K562 (cell line): ENCODE measurements around the gene VGLL3. TPM values are rescaled to one million over a fixed set of nuclear protein-coding genes. Genes with fewer than 3 reads are reported as not detected.

ENCODE experiments used
- ATAC-seq: fragments of 200-7000 bp; cut with Tn5 transposase; 3 replicates; pipeline ENCODE4 v1.9.1; 2020; ENCODE audit warnings: moderate library complexity
- BruUV-seq: library from RNA; stranded (reverse); fragments of 400-500 nt; replicated peaks from 2 replicates; lab custom pipeline; 2021; lab: Mats Ljungman, UMichigan
- CTCF ChIA-PET: fragments of 300-600 bp; formaldehyde crosslinking; extraction: SDS; loops from one replicate; lab custom pipeline; 2021; ENCODE audit warnings: low intra/inter-chr PET ratio; lab: Yijun Ruan, JAX
- POLR2A ChIA-PET: fragments of 300-600, 350-650 bp; sonication (Branson Sonifier 250); formaldehyde crosslinking; extraction: SDS; loops from one replicate; lab custom pipeline; 2021; ENCODE audit warnings: antibody characterized with exemption, inconsistent platforms; lab: Yijun Ruan, JAX
- DNase-seq, 4 experiments: peaks; one replicate each; pipeline versions ENCODE4 v3.0.0 to v3.0.0-alpha.2; 2011 to 2018; ENCODE audit warnings: low spot score in 3 of 4, mixed read lengths in 3 of 4; ENCODE audit errors: extremely low read depth in 1 of 4
- FAIRE-seq: peaks from 2 replicates; lab custom pipeline; 2011; peaks lifted over from hg19 to GRCh38; lab: Jason Lieb, UNC
- H2AFZ ChIP-seq: 2 replicates; pipeline ENCODE4 v1.6.0; 2011; ENCODE audit warnings: low read depth, low read length, control low read depth, inconsistent platforms
- H3K27ac ChIP-seq: fragments of 200-600 bp; 3 replicates; pipeline ENCODE4 v1.8.0; 2011; ENCODE audit warnings: low read depth, mild to moderate bottlenecking, control low read depth, inconsistent platforms, low read length, moderate library complexity, mixed read lengths; ENCODE audit errors: extremely low read depth
- H3K27me3 ChIP-seq, 2 experiments: fragments of 300-600 bp in 1 of 2; 2 replicates in 1 of 2; 3 replicates in 1 of 2; pipeline versions ENCODE4 v1.6.0 to v1.8.0; 2011; ENCODE audit warnings: inconsistent platforms in 2 of 2, low read length in 2 of 2, mild to moderate bottlenecking in 1 of 2, mixed read lengths in 1 of 2, moderate library complexity in 1 of 2; ENCODE audit not compliant: control insufficient read depth in 2 of 2, insufficient read depth in 2 of 2
- H3K36me3 ChIP-seq: fragments of 300-600 bp; 3 replicates; pipeline ENCODE4 v1.8.0; 2011; ENCODE audit warnings: mild to moderate bottlenecking, low read length, inconsistent platforms; ENCODE audit not compliant: control insufficient read depth, insufficient read depth
- H3K4me1 ChIP-seq, 2 experiments: fragments of 200-600 bp in 1 of 2; replicated peaks in 1 of 2; 2 replicates in 1 of 2; 3 replicates in 1 of 2; pipeline versions ENCODE4 v1.5.1 to v1.8.0; 2011; ENCODE audit warnings: inconsistent platforms in 2 of 2, low read length in 2 of 2, mild to moderate bottlenecking in 1 of 2, mixed read lengths in 1 of 2, moderate library complexity in 1 of 2; ENCODE audit not compliant: control insufficient read depth in 2 of 2, insufficient read depth in 2 of 2
- H3K4me2 ChIP-seq: 2 replicates; pipeline ENCODE4 v1.6.1; 2011; ENCODE audit warnings: low read length, control low read depth, inconsistent platforms, mixed read lengths; ENCODE audit not compliant: insufficient read depth
- H3K4me3 ChIP-seq: fragments of 200-600 bp; sonication (generic), shearing (Covaris generic); 2 replicates; pipeline ENCODE4 v1.5.1; 2016; ENCODE audit warnings: control low read depth, inconsistent platforms
- H3K79me2 ChIP-seq: fragments of 200-600 bp; 3 replicates; pipeline ENCODE4 v1.8.0; 2011; ENCODE audit warnings: low read length, inconsistent platforms; ENCODE audit not compliant: control insufficient read depth, insufficient read depth
- H3K9ac ChIP-seq, 2 experiments: 2 replicates each; pipeline versions ENCODE4 v1.6.0 to v1.6.1; 2011; ENCODE audit warnings: low read depth in 2 of 2, low read length in 2 of 2, control low read depth in 1 of 2, inconsistent platforms in 1 of 2, mild to moderate bottlenecking in 1 of 2, mixed read lengths in 1 of 2; ENCODE audit not compliant: insufficient read depth in 1 of 2
- H3K9me1 ChIP-seq: one replicate; pipeline ENCODE4 v1.6.0; 2011; ENCODE audit warnings: inconsistent platforms, mild to moderate bottlenecking, low read length, moderate library complexity; ENCODE audit not compliant: control insufficient read depth, insufficient read depth
- H3K9me3 ChIP-seq: replicated peaks from 2 replicates; pipeline ENCODE4 v1.5.1; 2011; ENCODE audit warnings: low read depth, low read length, inconsistent platforms; ENCODE audit not compliant: control insufficient read depth, insufficient read depth
- H4K20me1 ChIP-seq: replicated peaks from 2 replicates; pipeline ENCODE4 v1.6.1; 2011; ENCODE audit warnings: low read length, inconsistent platforms, mixed read lengths; ENCODE audit not compliant: control insufficient read depth, insufficient read depth
- BACH1 ChIP-seq: fragments of 200-800 bp; sonication (Bioruptor generic); IDR thresholded peaks from 2 replicates; pipeline ENCODE4 v1.6.1; 2016; ENCODE audit warnings: missing genetic modification characterization, missing compliant biosample characterization
- ERF ChIP-seq: fragments of 450-650 bp; formaldehyde crosslinking; IDR thresholded peaks from 2 replicates; pipeline ENCODE4 v1.4.0; 2020; ENCODE audit warnings: mild to moderate bottlenecking, mixed read lengths
- HNRNPUL1 ChIP-seq: fragments of 200-400 bp; formaldehyde crosslinking; IDR thresholded peaks from 2 replicates; pipeline ENCODE4 v1.6.1; 2017; ENCODE audit warnings: low read length
- NCOA6 ChIP-seq: fragments of 450-650 bp; IDR thresholded peaks from 2 replicates; pipeline ENCODE4 v1.6.1; 2017; ENCODE audit warnings: mild to moderate bottlenecking
- NFE2 ChIP-seq: IDR thresholded peaks from 2 replicates; pipeline ENCODE4 v1.6.1; 2014; ENCODE audit warnings: antibody characterized with exemption, low read depth
- NFRKB ChIP-seq: fragments of 450-650 bp; IDR thresholded peaks from 2 replicates; pipeline ENCODE4 v1.6.1; 2016; ENCODE audit warnings: low read depth
- POLR2G ChIP-seq: fragments of 200-400 bp; formaldehyde crosslinking; IDR thresholded peaks from 2 replicates; pipeline ENCODE4 v1.6.1; 2017; ENCODE audit warnings: low read depth, mild to moderate bottlenecking, antibody characterized with exemption, low read length, moderate library complexity
- PYGO2 ChIP-seq: fragments of 450-650 bp; IDR thresholded peaks from 2 replicates; pipeline ENCODE4 v1.6.1; 2016; ENCODE audit warnings: mild to moderate bottlenecking, missing genetic modification characterization, moderate library complexity, missing compliant biosample characterization
- RAD21 ChIP-seq, 2 experiments: fragments of 250-450 bp in 1 of 2; fragments of 450-650 bp in 1 of 2; sonication (Bioruptor Pico) in 1 of 2; formaldehyde crosslinking in 1 of 2; IDR thresholded peaks in 1 of 2; conservative IDR thresholded peaks in 1 of 2; 2 replicates each; pipeline versions ENCODE4 v1.4.0 to v1.8.0; 2020 to 2022; ENCODE audit warnings: mild to moderate bottlenecking in 2 of 2, moderate library complexity in 1 of 2
- SP1 ChIP-seq: sonication (generic); formaldehyde crosslinking; IDR thresholded peaks from 2 replicates; pipeline ENCODE4 v1.8.1; 2022; ENCODE audit warnings: mild to moderate bottlenecking, missing genetic modification reagents
- TAF15 ChIP-seq: fragments of 200-400 bp; formaldehyde crosslinking; IDR thresholded peaks from 2 replicates; pipeline ENCODE4 v1.6.1; 2017; ENCODE audit warnings: mild to moderate bottlenecking, low read depth, low read length, moderate library complexity
- TCFL5 ChIP-seq: fragments of 250-450 bp; sonication (Bioruptor Pico); conservative IDR thresholded peaks from 2 replicates; pipeline ENCODE4 v1.6.1; 2021; ENCODE audit warnings: mild to moderate bottlenecking, moderate library complexity, matching md5 sums
- ZBED1 ChIP-seq: IDR thresholded peaks from 2 replicates; pipeline ENCODE4 v1.6.1; 2014
- WGBS: fragments of 100-300 bp; shearing (Covaris generic); methylation state at CpG from one replicate; pipeline ENCODE4 v1.1.6; 2016; ENCODE audit warnings: low coverage, mixed read lengths; ENCODE audit not compliant: insufficient coverage; ENCODE audit errors: missing lambda C conversion rate; 5-methylcytosine and 5-hydroxymethylcytosine counted together
- in situ Hi-C: fragments of 300-500 bp; cut with MboI; formaldehyde crosslinking; loops from 4 replicates; pipeline ENCODE4 v1.15.0; 2018; ENCODE audit warnings: inconsistent platforms, mixed read lengths
- intact Hi-C: fragments of 100-400 bp; cut with micrococcal nuclease; formaldehyde crosslinking; loops from 2 replicates; pipeline ENCODE4 v1.14.2; 2022
- polyA plus RNA-seq, 8 experiments: library from polyadenylated mRNA; depleted of rRNA in 4 of 8; stranded (reverse) in 5 of 8; unstranded in 3 of 8; fragments of >200 nt; fragmentation: Nextera tagmentation in 2 of 8; fragmentation: Illumina TruSeq in 1 of 8; extraction: Ambion mirVana in 2 of 8; extraction: Trizol in 1 of 8; gene quantifications; 2 replicates each; pipeline versions ENCODE4 v1.2.1 to v1.2.3, GENCODE V29; 2011 to 2014; ENCODE audit warnings: inconsistent platforms in 1 of 8, missing spikeins in 1 of 8
- total RNA-seq, 7 experiments: library from RNA; depleted of rRNA in 6 of 7; stranded (reverse); fragments of >200 nt in 6 of 7; fragmentation: Illumina TruSeq in 2 of 7; extraction: Trizol in 2 of 7; gene quantifications; 2 replicates each; pipeline versions ENCODE4 v1.2.1 to v1.2.3, GENCODE V29; 2011 to 2021; ENCODE audit warnings: low replicate concordance in 1 of 7

Gene VGLL3
- total and polyA plus RNA-seq, 9 of the 15 experiments (the other 6 are each of a cell fraction or from before 2014, with no cell fraction given), result under 0.01 to 0.09 (median 0.04) TPM; not detected in 6

DNA sequence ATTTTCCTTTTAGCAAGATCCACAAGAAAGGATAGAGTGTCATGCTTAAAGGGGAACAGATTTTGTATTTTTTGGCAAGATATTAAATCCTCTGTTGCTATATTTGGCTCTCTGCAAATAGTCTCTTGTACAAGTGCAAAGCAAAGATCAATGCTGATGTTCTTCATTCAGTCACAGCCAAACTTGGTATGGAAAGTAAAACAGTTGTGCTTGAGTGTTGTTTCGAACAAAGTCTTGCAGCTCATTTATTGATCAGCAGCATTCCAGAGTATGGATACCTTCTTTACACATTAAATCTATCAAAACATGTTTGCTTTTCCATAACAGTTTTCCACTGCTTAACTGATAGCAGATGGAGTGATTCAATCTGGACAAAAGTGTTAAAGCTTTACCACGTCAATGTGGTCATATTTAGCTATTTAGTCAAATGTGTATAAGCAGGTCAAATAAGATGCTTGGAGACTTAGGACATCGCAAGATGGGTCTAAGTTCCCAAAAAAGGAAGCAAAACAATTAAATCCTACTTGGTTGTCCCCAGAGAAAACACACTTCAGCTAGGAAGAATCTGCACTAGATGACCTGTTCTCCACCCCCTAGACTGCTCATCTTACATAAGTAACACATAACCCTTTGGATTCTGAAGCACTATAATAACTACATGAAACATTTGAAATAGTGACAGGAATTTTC is 52.4 kb downstream of the VGLL3 start:
- no peaks in the 10 kb centered on the region for H3K9me3 ChIP-seq
- 5% methylated on average over 2 of the region's 3 CpGs for WGBS
- no peak overlapping the region for H3K27ac ChIP-seq
- CTCF ChIA-PET, result no interaction called here
- POLR2A ChIA-PET, result no interaction called here
- intact Hi-C loops, result no loop called here
- DNase-seq (no peak), FAIRE-seq (no peak), ATAC-seq (no peak)
- no peak overlapping the region for H3K9ac ChIP-seq
- no peak overlapping the region for H3K4me3 ChIP-seq
- H4K20me1 ChIP-seq, result no peaks in the 10 kb centered on the region
- no peaks in the 10 kb centered on the region for H3K27me3 ChIP-seq
- in situ Hi-C loops, result no loop called here
- H3K36me3 ChIP-seq, result no peaks in the 10 kb centered on the region
- TF ChIP-seq NFE2 (no peak), BACH1 (tag) (no peak), NFRKB (no peak), PYGO2 (tag) (no peak), HNRNPUL1 (no peak), TAF15 (no peak), TCFL5 (CRISPR knock-in tag) (no peak), ERF (CRISPR knock-in tag) (no peak), NCOA6 (no peak), ZBED1 (no peak), SP1 (CRISPR knock-in tag) (no peak), RAD21 (CRISPR knock-in tag; conservative IDR thresholded peaks at IDR 0.05 in 1 of 2, IDR thresholded peaks at IDR 0.05 in 1 of 2) (no peak), POLR2G (no peak)
- no peaks in the 10 kb centered on the region for H3K4me1 ChIP-seq
- no TSS peak for BruUV-seq
- H3K9me1 ChIP-seq, result no peaks in the 10 kb centered on the region
- H3K79me2 ChIP-seq, result no peaks in the 10 kb centered on the region
- H2AFZ ChIP-seq, result no peak overlapping the region
- H3K4me2 ChIP-seq, result no peak overlapping the region
